ENCODE data around the gene RARS2. TPM values are rescaled to one million over a fixed set of nuclear protein-coding genes. Genes with fewer than 3 reads are reported as not detected.

Gene RARS2
- total and polyA plus RNA-seq, 2 experiments from 2014 or later: 31.8 to 38.5 TPM

- Histone ChIP-seq H4K20me1 (replicated peaks; ENCODE audit: insufficient read depth) (no peaks in the 10 kb centered on the region), H3F3A (replicated peaks; ENCODE audit: low read depth) (no peaks in the 10 kb centered on the region), H3K27me3 (ENCODE audit: insufficient read depth) (no peaks in the 10 kb centered on the region), H3K4me1 (ENCODE audit: insufficient read depth) (no peaks in the 10 kb centered on the region), H3K27ac (ENCODE audit: low read depth) (no peak overlapping the region), H3K4me3 (no peak overlapping the region), H3K9me2 (ENCODE audit: insufficient read depth) (no peaks in the 10 kb centered on the region), H3K36me3 (ENCODE audit: insufficient read depth) (no peaks in the 10 kb centered on the region), H3K4me2 (no peak overlapping the region), H3K79me2 (replicated peaks; ENCODE audit: insufficient read depth) (no peaks in the 10 kb centered on the region), H2AFZ (no peak overlapping the region)
- ATAC-seq (no peak), DNase-seq (ENCODE audit: low spot score) (no peak)
- no peak for TF ChIP-seq EZH2phosphoT487 (IDR thresholded peaks at IDR 0.05; ENCODE audit: unreplicated experiment)
- TF ChIP-seq CREB1 (CRISPR knock-in tag; IDR thresholded peaks at IDR 0.05; ENCODE audit: low read depth): no peak
- no peak for TF ChIP-seq ZNF114 (CRISPR knock-in tag; IDR thresholded peaks at IDR 0.05)
- no peak for TF ChIP-seq ZNF331 (CRISPR knock-in tag; IDR thresholded peaks at IDR 0.05; ENCODE audit: low read depth)
- TF ChIP-seq JUNB (IDR thresholded peaks at IDR 0.05; ENCODE audit: unreplicated experiment): no peak
- TF ChIP-seq POLR2AphosphoS5 (IDR thresholded peaks at IDR 0.05; ENCODE audit: low read depth): no peak
- no peak for TF ChIP-seq EZH2 (IDR thresholded peaks at IDR 0.05; ENCODE audit: low read depth, unreplicated experiment)
- no peak for TF ChIP-seq CTCF (conservative IDR thresholded peaks at IDR 0.05; ENCODE audit: low read depth in 2 of 2)
- no peak for TF ChIP-seq NANOG (IDR thresholded peaks at IDR 0.05; ENCODE audit: borderline replicate concordance)
- TF ChIP-seq ZNF462 (CRISPR knock-in tag; IDR thresholded peaks at IDR 0.05): no peak
- no peak for TF ChIP-seq REST (IDR thresholded peaks at IDR 0.05; ENCODE audit: unreplicated experiment)
- TF ChIP-seq STAT1 (IDR thresholded peaks at IDR 0.05; ENCODE audit: unreplicated experiment): no peak
- TF ChIP-seq ETS1 (IDR thresholded peaks at IDR 0.05): no peak
- peaks cover 4% of the 10 kb centered on the region for H3K4me1 Mint-ChIP-seq
- no peaks in the 10 kb centered on the region for H3K27me3 Mint-ChIP-seq (ENCODE audit: insufficient read depth, low read depth, poor library complexity)
- no peak overlapping the region for H3K4me3 Mint-ChIP-seq
- peaks cover 14% of the 10 kb centered on the region for H3K9me3 Mint-ChIP-seq
- H3K27ac Mint-ChIP-seq: no peak overlapping the region
- H3K36me3 Mint-ChIP-seq (ENCODE audit: low read depth): peaks cover 38% of the 10 kb centered on the region
Observed at GRCh38 chr6:87481931-87482330, 107.9 kb downstream of the RARS2 start.
